CD4-positive, alpha-beta T cell treated with Interleukin-12 subunit alpha and Interleukin-12 subunit beta, for 1 hour (primary cell): Measurements from ENCODE around the gene SRMS.
A peak's percentile ranks its signal among the peaks of the same experiment; 100 is the strongest.
"Not testable (repeated sequence)": the region's sequence is repeated elsewhere in the genome, so short reads cannot be mapped to it uniquely, and the experiment has no call there.

Experiments used
- DNase-seq: peaks from one replicate; pipeline ENCODE4 v3.0.0-alpha.2; 2020

The SRMS gene

DNA sequence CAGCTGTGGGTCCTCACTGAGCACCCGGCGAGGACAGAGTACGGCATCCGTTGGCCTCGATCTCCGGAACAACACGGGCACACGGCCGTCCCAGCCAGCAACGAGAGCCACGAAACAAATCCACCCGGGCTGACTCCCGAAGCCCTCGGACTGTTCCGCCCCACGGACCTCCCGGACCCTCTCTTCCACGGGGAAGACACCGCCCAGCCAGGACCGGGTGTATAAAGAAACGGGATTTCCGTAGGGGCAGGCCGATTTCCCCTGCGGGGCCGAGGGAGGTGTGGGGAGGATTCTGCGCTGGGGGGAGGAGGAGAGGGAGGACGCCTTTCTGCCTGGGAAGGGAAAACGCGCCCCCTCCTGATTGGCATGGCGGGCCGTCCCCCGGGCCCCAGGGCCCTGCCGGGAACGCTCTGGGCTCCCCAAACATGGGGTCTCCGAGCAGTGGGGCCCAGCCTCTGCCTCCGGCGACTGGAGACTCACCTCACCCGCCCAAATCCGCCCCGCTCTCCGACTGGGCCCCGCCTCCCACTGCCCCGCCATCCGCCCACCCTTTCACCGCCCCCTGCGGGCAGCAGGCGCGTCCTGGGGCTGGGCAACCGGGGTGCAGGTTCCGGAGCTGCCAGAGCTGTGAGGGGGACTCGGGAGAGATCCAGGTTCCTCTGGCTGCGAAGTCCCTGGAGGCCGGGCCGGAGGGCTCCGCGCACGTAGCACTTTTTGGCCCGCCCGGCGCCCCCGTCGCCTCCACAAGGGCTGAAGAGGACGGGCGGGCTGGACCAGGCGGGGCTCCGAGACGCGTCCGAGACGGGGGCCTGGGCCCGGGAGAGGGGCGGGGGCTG, 27.7 kb downstream of the SRMS start:
- peak; percentile 76 for DNase-seq

- no peak for DNase-seq
Observed at GRCh38 chr20:63518946-63519667, 28.4 kb downstream of the SRMS start.

- DNase-seq, result no peak
Observed at GRCh38 chr20:63518351-63518861, 29.1 kb downstream of the SRMS start.

DNA sequence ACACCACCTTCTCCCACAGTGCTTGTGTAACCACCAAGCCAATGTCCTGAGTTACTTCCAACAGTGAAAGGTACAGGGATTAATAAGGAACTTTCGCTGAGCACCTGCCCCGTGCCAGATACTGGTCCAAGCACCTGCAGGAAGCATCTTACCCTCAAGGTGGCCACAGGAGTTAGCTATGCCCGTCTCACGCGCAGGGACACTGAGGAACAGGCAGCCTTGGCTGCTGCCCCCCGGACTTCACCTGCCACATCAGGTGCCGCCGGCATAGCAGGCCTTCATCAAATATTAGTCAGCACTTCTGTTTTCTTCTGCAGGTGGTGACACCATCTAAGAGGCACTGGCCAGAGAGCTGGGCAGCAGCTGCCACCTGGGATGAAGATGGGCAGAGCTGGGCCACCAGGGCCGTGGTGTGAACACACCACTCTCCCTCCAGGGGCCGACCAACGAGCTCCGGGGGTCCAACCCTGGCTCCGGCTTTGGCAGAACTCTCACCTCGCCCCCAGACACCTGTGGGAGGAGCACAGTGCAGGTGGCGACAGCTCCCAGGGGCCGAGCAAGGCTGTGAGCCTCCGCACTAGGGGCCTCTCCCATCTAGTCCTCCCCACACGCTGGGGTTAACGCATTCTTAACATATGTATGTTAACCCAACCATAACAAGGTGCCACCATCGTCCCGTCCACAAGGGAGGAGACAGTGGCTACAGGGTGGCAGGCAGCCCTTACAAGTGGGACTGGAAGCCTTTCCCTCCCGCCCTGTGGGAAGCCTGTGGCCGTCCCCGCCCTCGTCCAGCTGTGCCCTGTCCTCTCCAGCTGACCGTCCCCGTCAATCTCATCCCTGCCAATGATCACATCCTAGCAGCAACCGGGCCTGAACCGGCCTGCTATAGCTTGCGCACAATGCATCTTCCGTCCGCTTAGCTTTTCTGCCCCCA, 29.9 kb downstream of the SRMS start:
- no peak for DNase-seq

GRCh38 chr20:63514520-63514919, 33.0 kb downstream of the SRMS start:
- not testable (repeated sequence) for DNase-seq

GRCh38 chr20:63513207-63513606, 34.3 kb downstream of the SRMS start:
- no peak for DNase-seq

DNA sequence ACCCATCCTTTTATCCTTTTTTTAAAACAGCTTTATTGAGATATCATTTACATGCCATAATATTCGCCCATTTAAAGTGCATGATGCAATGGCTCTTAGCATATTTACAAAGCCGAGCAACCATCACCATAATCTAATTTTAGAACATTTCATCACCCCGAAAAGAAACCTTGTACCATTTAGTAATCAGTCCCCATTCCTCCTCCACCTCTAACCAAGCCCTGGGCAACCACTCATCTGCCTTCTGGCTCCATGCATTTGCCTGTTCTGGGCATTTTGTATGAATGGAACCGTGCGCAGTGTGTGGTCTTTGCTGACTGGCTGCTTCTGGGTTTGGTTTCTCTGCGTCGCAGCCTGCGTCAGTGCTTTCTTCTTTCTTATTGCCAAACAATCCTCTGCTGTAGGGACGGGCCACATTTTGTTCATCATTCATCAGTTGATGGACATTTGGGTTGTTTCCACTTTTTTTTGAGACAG, 38.4 kb downstream of the SRMS start:
- DNase-seq, result no peak

DNA sequence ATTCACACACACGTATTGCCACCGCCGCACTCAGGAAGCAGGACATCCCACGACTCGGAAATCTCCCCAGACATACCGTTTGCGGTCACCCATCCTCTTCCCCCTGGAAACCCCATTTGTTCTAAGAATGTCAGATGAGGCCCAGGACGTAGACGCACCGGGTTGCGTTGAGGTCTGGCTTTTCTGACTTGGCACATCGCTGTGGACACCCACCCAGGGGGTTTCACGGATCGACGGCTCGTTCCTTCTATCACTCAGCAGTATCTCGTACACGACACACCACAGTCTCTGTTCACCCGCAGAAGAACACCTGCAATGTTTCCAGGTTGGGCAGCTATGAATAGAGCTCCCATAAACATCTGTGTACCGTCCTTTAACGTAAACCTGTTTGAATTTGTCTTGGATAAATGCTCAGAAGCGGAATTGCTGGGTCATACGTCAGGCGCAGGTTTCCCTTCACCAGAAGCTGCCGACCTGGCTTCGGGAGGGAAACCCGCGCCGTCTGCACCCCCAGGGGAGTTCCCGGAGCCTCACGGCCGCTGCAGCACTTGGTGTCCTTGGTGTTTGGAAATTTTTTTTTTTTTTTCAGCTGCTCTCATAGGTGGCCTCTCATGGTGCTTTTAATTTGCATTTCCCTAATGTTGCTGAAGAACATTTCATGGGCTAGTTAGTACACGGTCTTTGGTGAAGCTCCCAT, 39.3 kb downstream of the SRMS start:
- DNase-seq, result no peak

DNA sequence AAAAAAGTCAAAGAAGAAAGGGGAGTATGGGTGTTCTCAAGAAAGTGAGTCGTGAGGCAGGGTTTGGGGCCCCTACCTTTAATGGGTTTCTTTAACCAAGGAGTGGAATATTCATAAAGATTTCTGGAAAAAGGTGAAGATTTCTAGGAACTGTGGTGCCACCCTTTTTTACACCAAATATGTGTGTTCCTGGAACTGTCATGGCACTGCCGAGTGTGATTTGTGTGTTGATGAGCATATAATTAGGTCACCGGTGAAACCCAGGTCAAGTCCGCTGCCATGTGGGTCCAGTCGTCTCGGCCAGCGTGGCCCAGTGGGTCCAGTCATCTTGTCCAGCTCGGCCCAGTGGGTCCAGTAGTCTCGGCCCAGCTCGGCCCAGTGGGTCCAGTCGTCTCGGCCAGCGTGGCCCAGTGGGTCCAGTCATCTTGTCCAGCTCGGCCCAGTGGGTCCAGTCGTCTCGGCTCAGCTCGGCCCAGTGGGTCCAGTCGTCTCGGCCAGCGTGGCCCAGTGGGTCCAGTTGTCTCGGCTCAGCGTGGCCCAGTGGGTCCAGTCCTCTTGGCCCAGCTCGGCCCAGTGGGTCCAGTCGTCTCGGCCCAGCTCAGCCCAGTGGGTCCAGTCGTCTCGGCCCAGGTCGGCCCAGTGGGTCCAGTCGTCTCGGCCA, 40.3 kb downstream of the SRMS start:
- no peak for DNase-seq

DNA sequence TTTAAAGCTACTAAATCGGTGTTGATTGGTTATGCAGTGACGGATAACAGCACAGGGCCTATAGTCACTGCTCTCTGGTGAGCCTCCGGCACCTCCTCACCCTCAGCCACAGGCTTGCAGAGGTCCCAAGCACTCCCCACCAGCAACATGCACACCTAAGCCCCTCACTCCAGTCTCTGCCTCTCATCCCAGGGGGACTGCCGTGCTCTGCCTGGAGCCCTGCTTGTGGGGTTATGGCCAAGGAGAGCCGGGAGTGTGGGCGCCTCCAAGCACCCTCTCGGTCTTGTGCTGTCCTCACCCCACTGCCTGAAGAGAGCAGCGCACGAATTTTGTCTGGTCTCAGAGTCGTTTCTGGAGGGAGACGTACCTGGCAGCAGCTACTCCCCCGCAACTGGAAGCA, 41.8 kb downstream of the SRMS start:
- no peak for DNase-seq

DNA sequence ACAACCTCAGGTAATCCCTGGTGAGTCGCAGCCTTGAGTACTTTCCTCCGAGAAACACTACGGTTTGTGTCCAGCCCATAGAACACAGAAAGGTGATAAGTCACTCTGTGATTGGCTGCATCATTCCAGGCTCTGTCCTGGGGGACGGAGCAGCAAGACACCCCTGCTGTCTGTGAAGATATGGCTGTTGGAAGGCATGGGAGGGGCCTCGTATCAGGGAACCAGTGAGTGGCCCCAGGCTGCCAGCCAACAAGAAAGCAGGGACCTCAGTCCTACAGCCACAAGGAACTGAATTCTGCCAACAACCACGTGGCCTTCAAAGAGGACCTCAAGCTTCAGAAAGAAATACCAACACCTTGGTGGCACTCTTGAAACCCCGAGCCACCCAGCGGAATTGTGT, 42.3 kb downstream of the SRMS start:
- DNase-seq, result no peak

DNA sequence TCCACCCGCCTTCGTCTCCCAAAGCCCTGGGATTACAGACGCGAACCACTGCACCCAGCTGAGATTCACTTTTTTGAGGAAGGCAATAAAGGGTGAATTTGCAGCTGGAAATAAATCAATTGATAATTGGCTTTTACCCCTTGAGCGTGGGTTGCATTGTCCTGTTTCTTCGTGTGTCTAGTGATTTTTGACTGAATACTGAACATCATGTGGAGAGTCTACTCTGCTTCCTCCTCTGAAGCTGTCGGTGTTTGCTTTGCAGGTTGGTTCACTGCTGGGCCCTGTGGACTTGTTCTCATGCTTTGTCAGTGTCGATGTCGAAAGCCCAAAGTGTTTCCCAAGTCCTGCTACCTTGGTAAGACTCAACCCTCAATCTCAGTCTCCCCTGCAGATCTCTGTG, 42.9 kb downstream of the SRMS start:
- DNase-seq, result no peak

DNA sequence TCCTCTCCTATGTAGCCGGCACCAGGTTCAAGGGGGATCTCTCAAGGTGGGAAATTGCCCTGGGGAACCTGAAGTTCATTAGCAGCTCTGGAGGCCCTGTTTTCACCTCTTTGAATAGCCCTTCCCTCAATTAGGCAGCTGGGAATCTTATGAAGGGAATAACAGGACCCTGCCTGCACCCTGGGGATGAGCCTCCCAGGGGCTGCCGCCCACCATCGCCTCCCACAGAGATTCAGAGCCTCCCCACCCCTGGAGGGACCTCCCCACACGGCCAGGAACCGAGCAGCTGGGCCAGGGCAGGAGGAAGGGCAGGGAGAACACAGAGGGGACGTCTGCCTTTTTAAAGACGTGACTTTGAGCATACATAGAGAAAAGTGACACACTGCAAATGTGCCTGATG, 44.0 kb downstream of the SRMS start:
- no peak for DNase-seq

DNA sequence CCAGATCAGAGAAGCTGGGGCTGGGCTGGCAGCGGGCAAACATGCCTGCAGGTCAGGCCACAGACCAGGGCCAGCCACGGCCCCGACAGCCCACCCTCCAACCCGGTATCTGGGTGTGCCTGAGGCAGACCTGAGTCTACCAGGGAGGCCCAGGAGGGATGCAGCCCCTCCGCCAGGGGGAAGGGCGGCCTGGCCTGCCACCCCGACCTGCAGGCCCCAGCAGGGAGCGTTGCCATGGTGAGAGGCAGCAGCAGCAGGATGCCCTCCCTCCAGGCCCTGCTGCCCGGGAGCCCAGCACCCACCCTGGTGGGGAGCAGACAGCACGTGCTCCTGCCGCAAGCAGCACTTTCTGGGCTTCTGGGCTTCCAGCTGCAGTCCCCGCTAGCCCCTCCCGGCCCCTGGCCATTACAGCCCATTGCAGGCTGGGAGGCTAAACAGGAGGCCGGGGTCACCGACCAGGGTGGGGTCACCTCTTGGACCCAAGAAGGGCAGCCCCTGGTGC, 44.8 kb downstream of the SRMS start:
- no peak for DNase-seq

GRCh38 chr20:63501818-63502670, 45.5 kb downstream of the SRMS start:
- no peak for DNase-seq

DNA sequence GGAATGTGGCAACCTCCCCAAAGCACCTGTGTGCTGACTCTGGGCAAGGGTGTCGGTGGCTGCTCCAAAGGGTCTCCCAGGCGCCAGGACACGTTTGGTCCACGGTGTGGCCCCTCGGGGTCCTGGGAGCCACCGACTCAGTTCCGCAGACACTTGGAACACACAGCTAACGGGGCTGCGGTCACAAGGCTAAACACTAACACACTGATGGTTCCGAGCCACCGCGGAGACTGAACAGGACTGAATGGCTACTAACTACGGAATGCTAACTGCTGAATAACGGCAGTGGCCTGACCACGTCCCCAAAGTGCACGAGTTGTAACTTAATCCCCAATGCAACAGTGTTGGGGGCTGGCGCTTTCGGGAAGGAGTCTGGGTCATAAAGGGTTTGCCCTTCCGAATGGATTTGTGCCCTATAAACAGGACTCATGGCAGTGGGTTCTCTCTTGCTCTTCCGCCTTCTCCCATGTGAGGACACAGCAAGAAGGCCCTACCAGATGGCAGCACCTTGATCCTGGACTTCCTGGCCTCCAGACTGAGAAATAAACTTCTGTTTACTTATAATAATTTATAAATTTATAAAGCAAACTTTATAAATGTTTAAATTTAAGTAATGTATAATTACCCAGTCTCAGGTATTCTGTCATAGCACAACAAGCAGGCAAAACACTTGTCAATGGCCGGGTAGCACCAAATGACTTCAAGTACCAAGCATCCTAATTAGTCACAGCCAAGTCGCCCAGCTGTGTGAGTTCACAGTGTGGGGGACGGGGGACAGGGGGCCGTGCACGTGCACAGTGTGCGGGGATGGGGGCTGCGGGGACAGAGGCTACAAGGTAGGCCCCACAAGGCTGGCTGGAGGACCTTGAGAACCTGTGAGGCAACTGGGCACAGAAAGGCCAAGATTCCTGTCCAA, 46.4 kb downstream of the SRMS start:
- DNase-seq, result no peak

DNA sequence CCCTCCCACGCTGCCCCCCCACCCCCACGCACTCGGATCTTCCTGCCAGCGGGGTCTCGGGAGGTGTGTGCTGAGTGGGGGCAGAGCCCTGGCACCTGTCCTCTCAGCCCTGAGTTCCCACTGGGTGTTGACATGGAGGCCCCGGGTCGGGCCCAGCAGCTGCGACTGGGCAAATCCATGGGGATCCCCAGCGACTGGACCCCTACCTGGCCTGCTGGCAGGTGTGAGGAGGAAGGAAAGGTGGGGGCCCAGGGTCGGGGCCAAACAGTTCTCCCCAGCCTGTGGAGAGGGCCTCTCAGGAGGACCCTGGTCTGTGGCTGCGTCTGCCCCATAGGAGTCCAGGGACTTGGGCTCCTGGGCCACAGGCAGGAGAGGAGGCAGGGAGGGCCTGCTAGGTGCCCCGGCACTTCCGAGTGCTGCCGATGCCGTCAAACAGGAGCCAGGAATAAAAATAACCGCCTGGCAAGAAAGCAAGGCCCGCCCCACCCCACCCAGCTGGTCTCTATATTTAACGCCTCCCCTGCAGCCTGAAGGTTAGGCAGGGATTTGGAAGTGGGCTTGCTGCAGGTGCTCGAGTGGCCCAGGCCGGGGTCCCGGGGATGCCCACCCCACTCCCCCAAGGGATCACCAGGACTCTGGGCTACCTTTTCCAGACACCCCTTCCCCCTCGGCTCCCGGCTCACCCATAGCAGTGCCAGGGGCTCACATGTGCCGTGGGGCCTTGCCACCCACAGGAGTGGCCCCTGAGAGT, 47.2 kb downstream of the SRMS start:
- DNase-seq, result no peak

DNA sequence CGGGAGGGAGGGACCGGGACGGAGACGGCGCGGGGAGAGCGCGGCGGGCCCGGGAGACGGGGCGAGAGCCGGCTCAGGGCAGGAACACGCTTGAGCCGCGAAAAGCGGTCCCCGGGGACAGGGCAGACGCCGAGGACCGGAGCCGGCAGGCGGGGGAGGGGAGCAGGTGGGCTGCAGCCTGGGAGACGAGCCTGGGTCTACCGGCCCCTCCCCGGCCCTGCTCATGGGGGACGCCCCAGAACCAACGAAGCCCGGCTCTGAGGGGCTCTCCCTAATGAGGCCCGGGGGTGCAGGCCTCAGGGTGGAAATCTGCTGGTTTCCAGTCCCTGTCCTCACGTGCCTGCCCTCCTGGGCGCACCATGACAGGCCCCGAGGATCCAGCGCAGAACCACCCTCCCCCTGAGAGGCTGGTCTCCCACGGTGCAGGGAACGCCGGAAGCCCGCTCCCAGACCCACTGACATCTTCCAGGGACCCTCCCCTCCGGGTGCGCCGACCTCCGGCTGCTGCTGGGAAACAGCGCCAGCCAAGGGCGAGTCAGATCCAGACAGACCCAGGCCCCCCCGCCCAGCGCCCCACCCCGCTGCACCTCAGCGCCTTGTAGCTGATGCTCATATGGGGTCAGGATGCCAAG, 48.1 kb downstream of the SRMS start:
- no peak for DNase-seq
